ENCODE data around the gene OSBPL10. TPM values are rescaled to one million over a fixed set of nuclear protein-coding genes. Genes with fewer than 3 reads are reported as not detected.
A peak's percentile ranks its signal among the peaks of the same experiment; 100 is the strongest.

OSBPL10 gene, protein sequence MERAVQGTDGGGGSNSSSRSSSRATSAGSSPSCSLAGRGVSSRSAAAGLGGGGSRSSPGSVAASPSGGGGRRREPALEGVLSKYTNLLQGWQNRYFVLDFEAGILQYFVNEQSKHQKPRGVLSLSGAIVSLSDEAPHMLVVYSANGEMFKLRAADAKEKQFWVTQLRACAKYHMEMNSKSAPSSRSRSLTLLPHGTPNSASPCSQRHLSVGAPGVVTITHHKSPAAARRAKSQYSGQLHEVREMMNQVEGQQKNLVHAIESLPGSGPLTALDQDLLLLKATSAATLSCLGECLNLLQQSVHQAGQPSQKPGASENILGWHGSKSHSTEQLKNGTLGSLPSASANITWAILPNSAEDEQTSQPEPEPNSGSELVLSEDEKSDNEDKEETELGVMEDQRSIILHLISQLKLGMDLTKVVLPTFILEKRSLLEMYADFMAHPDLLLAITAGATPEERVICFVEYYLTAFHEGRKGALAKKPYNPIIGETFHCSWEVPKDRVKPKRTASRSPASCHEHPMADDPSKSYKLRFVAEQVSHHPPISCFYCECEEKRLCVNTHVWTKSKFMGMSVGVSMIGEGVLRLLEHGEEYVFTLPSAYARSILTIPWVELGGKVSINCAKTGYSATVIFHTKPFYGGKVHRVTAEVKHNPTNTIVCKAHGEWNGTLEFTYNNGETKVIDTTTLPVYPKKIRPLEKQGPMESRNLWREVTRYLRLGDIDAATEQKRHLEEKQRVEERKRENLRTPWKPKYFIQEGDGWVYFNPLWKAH
- total RNA-seq, result 10 to 100 TPM; 30.0 to 49.7 (median 43.7) TPM

DNA sequence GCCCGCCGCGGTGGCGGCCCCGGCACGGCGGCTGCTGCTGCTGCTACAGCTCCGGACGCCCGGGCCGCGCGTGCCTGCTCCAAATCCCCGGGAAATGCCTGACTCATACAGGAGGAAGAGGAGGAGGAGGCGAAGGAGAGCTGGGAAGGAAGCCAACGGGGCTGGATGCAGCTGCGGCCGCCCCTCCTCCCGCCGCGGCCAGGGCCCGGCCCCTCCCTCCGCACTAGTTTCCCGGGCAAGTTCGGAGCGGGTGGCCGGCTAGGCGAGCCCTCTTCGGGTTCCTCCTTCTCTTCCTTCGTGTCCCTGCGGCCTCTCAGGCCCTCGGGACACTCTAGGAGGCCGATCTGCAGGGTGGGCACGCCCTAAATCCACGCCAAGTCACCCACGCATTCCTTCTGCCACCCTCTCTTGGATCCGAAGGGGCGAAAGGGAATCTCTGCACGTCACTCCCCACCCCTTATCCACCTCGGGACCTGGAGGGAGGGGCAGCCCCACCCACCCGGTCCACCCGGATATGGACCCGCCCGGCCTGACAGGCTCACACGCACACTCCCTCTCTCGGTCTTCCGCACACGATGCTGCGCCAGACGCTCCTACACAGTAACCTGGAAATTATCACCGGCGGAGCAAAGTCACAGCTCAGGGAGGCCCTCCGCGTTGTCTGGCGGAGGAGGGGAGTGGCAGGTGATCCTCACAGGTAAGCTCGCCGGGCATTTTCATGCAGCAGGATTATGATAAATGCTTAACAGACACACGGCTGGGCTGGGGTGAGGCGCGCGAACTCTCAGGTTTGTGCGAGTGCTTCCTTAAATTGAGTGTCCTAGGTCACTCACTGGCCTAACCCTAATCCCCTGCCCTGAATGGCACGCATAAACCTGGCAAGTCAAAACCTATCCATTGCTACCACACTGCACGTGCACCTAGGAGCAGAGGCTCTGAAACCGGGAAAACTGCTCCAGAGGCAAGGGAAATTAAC is at the start of gene OSBPL10, which contains the start of gene ZNF860:
OSBPL10 (minus strand) TSS at position 57 of the 976 bp plus-strand sequence. CDS start 83 bp downstream, outside the sequence.
ZNF860 (plus strand) TSS at position 545 of the 976 bp plus-strand sequence. CDS start 7,330 bp downstream, outside the sequence.
- no peaks in the 10 kb centered on the region for H3K9me3 ChIP-seq
- peak within 1 kb of the TSS; percentile 96 to 97 for H3K27ac ChIP-seq
- no peaks in the 10 kb centered on the region for H3K36me3 ChIP-seq
- H3K4me3 ChIP-seq, result peak within 1 kb of the TSS; percentile 62 to 82
- H3K27me3 ChIP-seq, result no peaks in the 10 kb centered on the region
- no peaks in the 10 kb centered on the region for H3K4me1 ChIP-seq
- TF ChIP-seq POLR2A (IDR thresholded peaks at IDR 0.05), result peak; percentile 43 to 80
- TF ChIP-seq CTCF (IDR thresholded peaks at IDR 0.05), result peak in 1 of 4 experiments; percentile 3
- intact Hi-C loops (cut with DNase I; ENCODE audit: low total_unique reads), result no loop called here
- peak; percentile 93 to 96 for DNase-seq

DNA sequence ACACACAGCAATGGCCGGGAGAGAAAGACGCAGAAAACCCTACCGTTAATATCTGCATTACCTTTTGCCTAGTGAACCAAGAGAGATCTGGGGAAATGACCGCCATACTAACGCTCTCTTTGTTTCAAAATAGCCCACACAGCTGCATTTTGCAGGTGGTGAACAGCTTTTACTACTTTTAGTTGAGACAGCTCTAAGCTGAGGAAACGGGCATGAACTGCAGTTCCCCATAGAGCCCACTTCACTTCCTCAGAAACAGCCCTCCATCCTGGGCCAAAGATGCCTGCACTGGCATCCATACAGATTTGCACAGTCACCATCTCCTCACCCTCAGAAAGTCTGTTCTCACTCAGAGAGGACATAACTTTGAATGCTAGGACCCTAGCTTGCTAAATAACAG is 45.5 kb upstream of the OSBPL10 start:
- Histone ChIP-seq H3K9me3 (no peaks in the 10 kb centered on the region), H3K4me3 (no peak overlapping the region), H3K36me3 (no peaks in the 10 kb centered on the region), H3K4me1 (no peaks in the 10 kb centered on the region), H3K27ac (no peak overlapping the region), H3K27me3 (no peaks in the 10 kb centered on the region)
- TF ChIP-seq CTCF (IDR thresholded peaks at IDR 0.05), result no peak
- TF ChIP-seq POLR2A (IDR thresholded peaks at IDR 0.05), result no peak
- intact Hi-C loops (cut with DNase I; ENCODE audit: low total_unique reads), result no loop called here
- no peak for DNase-seq

- H3K36me3 ChIP-seq, result no peaks in the 10 kb centered on the region
- intact Hi-C loops (cut with DNase I; ENCODE audit: low total_unique reads), result no loop called here
- TF ChIP-seq CTCF (IDR thresholded peaks at IDR 0.05) (no peak), POLR2A (IDR thresholded peaks at IDR 0.05) (no peak)
- H3K4me3 ChIP-seq, result no peak overlapping the region
- no peaks in the 10 kb centered on the region for H3K9me3 ChIP-seq
- H3K27ac ChIP-seq, result no peak overlapping the region
- H3K4me1 ChIP-seq, result no peaks in the 10 kb centered on the region
- DNase-seq, result no peak
- no peaks in the 10 kb centered on the region for H3K27me3 ChIP-seq
Observed at GRCh38 chr3:32022947-32023346, 41.9 kb upstream of the OSBPL10 start.

- Histone ChIP-seq H3K27me3 (no peaks in the 10 kb centered on the region), H3K9me3 (no peaks in the 10 kb centered on the region), H3K36me3 (no peaks in the 10 kb centered on the region), H3K4me1 (no peaks in the 10 kb centered on the region), H3K27ac (no peak overlapping the region), H3K4me3 (no peak overlapping the region)
- intact Hi-C loops (cut with DNase I; ENCODE audit: low total_unique reads), result no loop called here
- DNase-seq, result no peak
- TF ChIP-seq CTCF (IDR thresholded peaks at IDR 0.05), result no peak
- no peak for TF ChIP-seq POLR2A (IDR thresholded peaks at IDR 0.05)
Observed at GRCh38 chr3:32021748-32022147, 40.7 kb upstream of the OSBPL10 start.
